GM12874 (cell line): Measurements from ENCODE around the gene SPATA7.

Experiments used
- TF ChIP-seq, protein P1 (sequence below): IDR thresholded peaks from 2 replicates; pipeline ENCODE4 v1.5.1; 2011; ENCODE audit warnings: low read depth, mild to moderate bottlenecking, control low read depth, low read length, moderate library complexity; ENCODE audit not compliant: insufficient read depth

The SPATA7 gene, protein sequence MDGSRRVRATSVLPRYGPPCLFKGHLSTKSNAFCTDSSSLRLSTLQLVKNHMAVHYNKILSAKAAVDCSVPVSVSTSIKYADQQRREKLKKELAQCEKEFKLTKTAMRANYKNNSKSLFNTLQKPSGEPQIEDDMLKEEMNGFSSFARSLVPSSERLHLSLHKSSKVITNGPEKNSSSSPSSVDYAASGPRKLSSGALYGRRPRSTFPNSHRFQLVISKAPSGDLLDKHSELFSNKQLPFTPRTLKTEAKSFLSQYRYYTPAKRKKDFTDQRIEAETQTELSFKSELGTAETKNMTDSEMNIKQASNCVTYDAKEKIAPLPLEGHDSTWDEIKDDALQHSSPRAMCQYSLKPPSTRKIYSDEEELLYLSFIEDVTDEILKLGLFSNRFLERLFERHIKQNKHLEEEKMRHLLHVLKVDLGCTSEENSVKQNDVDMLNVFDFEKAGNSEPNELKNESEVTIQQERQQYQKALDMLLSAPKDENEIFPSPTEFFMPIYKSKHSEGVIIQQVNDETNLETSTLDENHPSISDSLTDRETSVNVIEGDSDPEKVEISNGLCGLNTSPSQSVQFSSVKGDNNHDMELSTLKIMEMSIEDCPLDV

DNA sequence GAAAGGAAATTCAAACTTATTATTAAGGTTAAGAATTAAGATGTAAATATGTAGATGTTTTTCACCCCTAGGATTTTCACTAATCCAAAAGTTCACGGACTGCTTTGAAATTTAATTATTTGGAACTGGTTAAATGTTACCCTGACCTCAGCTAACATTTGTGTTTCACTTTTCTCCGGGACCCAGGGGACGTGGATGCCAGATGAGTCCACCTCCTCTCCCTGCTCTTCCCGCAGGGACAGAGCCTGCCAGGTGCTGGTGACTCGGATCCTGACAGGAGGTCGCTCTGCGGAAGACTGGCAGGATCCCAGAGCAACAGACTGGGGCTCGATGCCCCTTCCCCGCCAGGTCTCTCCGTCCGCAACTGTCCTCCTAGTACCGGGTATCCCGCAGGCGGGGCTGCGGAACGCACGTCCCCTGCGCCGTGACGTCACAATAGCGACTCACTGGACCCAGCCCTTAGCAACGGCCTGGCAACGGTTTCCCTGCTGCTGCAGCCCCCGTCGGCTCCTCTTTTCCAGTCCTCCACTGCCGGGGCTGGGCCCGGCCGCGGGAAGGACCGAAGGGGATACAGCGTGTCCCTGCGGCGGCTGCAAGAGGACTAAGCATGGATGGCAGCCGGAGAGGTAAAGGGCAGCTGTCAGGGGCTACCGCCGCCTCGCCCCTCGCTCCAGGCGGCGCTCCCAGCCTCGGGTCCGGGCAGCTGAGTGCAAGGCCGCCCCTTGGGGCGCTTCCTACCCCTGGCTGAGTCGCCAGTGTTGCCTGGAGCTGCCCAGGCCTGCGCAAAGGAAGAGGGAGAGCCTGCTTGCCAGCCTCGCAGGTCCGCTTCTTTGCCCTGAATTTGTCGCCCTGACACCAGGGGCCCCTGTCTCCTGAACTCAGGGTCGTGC, at the start of gene SPATA7:
SPATA7 (plus strand) TSS at position 446 of the 890 bp plus-strand sequence; CDS start at position 608, 162 bp downstream.
- TF ChIP-seq, protein P1, sequence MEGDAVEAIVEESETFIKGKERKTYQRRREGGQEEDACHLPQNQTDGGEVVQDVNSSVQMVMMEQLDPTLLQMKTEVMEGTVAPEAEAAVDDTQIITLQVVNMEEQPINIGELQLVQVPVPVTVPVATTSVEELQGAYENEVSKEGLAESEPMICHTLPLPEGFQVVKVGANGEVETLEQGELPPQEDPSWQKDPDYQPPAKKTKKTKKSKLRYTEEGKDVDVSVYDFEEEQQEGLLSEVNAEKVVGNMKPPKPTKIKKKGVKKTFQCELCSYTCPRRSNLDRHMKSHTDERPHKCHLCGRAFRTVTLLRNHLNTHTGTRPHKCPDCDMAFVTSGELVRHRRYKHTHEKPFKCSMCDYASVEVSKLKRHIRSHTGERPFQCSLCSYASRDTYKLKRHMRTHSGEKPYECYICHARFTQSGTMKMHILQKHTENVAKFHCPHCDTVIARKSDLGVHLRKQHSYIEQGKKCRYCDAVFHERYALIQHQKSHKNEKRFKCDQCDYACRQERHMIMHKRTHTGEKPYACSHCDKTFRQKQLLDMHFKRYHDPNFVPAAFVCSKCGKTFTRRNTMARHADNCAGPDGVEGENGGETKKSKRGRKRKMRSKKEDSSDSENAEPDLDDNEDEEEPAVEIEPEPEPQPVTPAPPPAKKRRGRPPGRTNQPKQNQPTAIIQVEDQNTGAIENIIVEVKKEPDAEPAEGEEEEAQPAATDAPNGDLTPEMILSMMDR: 0 out of 2 replicates have a peak, but pooled peaks have one; percentile 2

DNA sequence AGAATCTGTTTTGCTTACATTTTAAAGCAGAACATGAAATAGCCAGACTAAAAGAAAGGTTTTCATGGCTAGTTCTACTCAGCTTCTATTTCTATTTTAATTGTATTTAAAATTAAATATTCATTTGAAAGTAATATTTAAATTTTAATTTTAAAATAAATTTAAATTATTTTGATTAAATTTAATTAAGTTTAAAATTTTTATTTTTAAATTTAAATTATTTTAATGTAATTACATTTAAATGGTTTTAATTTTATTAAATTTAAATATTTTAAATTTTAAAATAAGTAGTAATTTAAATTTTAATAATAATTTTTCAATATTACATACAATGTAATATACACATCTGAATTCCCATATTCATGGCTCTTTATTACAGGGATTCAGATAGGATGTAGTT, 45.1 kb upstream of the SPATA7 start:
- TF ChIP-seq, protein P1: no peak

DNA sequence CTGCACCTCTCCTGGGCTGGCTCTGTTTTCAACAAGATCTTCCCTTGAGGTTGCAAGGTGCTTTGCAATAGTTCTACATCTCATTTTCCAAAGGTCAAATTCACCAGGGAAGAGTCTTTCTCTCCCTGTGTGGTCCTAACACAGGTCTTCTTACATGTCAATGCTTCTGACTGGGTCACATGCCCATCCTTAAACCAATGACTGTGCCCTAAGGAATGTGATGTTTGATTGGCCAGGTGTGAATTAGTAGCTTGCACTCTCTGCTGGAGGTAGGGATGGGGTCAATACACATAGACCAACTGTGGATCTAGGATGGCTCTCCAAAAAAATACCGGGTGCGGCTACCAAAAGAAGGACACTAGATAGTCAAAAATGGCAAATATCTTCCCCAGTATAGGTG, 42.5 kb upstream of the SPATA7 start:
- TF ChIP-seq, protein P1: no peak

DNA sequence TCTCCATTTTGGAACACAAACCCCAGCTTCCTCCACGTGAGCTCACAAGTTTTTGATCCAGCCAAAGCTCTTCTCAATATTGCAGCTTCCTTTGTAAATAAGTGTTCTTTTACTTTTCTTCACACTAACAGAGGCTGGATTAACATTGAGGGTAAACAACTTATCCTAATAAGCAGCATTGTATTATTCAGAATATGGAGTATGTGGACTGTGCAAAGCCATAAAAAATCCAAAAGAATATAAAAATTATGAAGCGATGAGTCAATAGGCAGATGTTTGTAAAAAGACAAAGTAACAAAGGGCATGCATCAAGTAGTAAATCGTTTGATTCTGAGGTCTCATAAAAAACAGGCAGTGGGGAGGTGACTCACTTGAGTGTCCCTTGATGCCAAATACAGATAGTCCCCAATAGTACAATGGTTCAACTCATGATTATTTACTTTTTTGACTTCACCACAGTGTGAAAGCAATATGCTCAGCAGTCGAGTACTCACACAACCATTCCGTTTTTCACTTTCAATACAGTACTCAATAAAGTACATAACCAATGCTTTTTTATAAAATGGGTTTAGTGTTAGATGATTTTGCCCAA, 39.3 kb upstream of the SPATA7 start:
- TF ChIP-seq, protein P1: no peak

DNA sequence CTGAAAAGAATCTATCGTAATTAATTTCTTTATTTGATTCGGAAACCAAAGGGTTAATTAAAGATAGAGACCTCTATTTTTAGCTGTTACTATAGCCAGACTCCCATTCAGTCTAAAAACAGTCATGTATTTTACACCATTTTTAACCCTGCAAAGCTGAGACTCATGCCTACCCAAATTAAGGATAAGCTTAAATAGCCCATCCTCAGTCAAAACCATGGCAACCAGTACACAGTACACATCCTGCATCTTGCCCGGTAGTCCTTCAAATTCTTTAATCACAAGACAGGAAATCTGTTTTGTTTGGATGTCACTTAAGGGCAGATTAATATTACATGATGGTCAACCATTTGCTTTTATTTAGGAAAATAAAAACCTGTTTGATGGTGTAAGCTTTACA, 36.9 kb upstream of the SPATA7 start:
- TF ChIP-seq, protein P1: no peak

DNA sequence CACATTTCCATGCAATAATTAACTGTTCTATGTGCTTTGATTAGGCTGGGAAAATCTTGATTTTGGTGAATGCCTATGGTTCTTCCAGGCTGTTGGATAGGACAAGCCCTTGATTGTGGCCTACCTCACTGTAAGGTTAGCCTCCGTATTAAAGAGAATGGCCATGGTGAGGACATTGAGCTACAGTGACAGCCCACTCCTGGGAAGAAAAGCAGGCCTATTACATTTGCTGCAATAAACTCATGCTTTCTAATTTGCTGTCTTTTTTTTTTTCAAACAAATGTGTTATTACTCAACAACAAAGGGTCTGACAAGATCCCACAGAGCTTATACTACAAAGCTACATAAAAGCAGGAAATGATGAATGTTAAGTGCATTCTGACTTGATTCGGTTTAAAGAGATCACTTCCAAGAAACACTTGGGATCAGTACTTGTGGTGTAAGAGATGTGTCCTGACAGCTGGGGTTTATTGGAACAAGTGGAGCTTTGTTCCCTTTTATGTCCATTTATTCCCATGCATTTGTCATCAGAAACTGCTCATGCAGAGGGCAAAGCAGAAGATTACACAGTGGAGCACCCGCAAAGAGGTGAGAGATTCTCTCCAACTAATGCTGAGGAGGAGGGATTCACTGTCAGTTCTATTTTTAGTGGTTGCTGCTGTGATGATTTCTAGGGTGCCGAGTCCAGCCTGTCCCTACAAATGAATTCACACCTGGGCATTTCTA, 33.3 kb upstream of the SPATA7 start:
- TF ChIP-seq, protein P1: no peak
